ENCODE data around the gene B4GALNT1.

Gene B4GALNT1

DNA sequence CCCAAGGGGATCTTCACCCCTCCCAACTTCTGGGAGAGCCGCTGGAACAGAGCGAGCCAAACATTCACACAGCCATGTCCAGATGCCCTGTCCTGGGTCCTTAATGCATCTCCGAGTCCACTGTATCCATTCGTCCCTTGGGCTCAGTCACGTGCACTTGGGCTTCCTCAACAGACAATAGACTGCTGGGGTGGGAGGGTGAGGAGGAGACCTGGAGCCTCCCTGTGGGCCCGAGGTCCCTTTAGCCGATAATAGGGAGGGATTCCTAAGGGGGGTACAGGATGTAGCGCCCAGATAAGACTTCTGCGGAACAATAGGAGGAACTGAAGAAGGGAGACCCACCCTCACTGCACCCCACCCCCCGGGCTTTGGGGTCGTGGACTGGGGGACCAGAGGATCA, 15.1 kb downstream of the B4GALNT1 start:
- TF ChIP-seq, protein P1, sequence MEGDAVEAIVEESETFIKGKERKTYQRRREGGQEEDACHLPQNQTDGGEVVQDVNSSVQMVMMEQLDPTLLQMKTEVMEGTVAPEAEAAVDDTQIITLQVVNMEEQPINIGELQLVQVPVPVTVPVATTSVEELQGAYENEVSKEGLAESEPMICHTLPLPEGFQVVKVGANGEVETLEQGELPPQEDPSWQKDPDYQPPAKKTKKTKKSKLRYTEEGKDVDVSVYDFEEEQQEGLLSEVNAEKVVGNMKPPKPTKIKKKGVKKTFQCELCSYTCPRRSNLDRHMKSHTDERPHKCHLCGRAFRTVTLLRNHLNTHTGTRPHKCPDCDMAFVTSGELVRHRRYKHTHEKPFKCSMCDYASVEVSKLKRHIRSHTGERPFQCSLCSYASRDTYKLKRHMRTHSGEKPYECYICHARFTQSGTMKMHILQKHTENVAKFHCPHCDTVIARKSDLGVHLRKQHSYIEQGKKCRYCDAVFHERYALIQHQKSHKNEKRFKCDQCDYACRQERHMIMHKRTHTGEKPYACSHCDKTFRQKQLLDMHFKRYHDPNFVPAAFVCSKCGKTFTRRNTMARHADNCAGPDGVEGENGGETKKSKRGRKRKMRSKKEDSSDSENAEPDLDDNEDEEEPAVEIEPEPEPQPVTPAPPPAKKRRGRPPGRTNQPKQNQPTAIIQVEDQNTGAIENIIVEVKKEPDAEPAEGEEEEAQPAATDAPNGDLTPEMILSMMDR (IDR thresholded peaks at IDR 0.05): no peak

DNA sequence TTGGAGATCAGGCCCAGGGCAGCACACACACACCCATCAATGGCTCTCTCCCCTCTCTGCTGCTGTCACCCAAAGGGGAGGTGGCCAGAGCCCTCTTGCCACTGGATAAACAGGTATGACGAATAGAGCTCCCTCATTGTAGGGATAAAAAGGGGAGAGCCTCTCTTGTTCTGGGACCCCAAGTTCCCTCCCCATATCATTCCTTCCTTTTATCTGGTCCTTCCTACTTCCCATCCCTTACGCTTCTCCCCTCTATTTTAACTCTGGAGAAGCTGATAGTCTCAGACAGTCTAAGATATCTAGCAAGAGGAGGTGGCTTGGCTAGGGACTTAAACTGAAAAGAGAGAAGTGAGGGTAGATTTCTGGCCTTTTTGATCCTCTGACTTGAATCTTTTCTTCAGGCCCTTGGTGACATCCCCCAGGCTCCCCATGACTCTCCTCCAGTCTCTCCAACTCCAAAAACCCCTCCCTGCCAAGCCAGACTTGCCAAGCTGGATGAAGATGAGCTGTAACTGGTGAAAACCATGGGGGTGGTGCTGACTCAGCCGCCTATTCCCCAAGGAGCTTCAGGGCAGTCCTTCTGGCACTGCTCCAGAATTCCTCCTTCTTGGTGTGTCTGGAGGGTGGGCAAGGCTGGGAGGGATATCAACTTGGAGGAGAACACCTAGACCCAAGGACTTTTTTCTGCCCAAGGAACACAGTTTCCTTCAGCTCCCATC, 16.5 kb downstream of the B4GALNT1 start:
- TF ChIP-seq, protein P1 (IDR thresholded peaks at IDR 0.05): no peak

DNA sequence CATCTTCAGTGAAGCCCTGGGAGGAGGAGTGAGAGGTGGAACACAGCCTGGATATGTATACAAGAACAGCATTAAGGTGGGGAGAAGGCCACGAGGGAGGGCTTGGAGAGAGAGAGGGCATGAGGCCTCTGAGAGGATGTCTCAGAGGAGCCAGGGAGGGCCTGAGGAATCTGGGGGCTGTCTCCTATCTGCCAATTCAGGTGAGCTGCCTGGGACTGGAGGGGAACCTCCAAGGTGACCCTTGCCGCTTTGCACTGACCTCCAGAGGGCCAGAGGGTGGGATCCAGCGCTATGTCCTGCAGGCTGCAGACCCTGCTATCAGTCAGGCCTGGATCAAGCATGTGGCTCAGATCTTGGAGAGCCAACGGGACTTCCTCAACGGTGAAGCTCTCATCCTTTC, 17.4 kb downstream of the B4GALNT1 start:
- TF ChIP-seq, protein P1 (IDR thresholded peaks at IDR 0.05): no peak

DNA sequence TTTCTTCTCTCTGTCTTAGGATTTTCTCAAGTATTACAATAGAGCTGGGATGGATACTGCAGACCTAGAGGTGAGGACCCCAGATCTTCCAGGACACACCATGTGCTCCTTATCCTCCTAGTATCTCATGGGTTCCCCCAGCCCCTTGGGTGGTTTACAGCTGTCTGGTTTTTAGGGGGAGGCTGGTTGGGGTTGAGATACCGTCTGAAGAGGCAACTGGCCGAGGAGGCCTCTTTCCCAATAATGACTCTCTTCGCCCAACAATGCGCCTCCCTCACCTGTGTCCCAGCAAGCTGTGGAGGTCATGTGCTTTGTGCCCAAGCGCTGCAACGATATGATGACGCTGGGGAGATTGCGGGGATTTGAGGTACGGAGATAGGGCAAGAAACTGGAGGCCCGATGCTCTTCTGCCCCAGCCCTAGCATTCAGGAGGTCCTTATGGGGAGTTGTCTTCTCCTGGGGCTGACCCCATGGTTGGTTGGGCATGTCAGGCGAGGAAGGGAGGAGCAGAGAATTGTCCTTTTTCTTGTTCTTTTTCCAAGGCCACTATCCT, 18.0 kb downstream of the B4GALNT1 start:
- TF ChIP-seq, protein P1 (IDR thresholded peaks at IDR 0.05): no peak

DNA sequence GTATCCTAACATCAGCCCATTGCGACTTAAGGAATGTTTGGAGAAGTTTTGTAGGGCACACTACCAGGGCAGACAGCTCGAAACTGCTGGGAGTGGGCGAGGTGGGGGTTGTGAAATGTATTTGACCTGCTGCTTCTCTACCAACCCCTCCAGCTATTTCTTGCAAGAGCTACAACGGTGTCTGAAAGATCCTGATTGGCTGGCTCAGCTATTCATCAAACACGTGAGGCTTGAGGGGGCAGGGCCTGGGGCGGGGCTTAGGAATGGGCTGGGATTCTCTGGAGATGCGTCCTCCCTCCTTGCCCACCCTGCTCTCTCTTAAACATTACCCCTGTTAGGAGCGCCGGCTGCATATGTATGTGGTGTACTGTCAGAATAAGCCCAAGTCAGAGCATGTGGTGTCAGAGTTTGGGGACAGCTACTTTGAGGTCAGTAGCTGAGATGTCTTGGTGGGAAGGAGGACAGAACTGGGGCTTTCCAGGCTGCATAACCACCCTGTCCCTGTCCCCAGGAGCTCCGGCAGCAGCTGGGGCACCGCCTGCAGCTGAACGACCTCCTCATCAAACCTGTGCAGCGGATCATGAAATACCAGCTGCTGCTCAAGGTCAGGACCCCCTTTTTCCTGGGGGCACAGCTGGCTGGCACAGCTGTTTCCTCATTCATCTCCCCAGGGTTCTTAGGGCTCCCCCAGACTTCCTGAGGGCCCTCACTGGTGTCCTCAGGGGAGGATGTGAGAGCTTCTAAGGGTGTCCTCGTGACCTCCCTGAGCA, 18.6 kb downstream of the B4GALNT1 start:
- TF ChIP-seq, protein P1 (IDR thresholded peaks at IDR 0.05): no peak

DNA sequence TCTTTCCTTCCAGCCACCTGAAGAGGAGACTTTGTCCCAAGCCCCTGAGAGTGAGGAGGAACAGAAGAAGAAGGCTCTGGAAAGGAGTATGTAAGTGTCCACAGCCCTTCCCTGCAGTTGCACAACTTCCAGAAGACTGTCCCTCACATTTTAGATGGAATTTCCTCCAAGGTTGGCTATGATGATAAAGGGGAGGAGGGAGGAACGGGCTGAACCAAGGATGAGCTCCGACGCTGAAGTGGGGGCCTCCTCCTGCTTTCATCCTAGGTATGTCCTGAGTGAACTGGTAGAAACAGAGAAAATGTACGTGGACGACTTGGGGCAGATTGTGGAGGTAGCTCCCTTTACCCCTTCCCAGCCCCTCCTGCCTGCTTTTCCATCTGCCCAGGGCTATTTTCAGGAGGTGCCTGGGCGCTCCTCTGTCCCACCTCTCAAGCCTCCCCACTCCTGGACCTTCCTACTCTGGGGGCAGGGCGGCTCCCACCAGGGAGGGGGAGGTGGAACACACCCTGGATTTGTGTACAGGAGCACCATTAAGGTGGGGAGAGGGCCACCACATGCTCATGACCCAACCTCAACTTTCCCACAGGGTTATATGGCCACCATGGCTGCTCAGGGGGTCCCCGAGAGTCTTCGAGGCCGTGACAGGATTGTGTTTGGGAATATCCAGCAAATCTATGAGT, 19.4 kb downstream of the B4GALNT1 start:
- TF ChIP-seq, protein P1 (IDR thresholded peaks at IDR 0.05): no peak

DNA sequence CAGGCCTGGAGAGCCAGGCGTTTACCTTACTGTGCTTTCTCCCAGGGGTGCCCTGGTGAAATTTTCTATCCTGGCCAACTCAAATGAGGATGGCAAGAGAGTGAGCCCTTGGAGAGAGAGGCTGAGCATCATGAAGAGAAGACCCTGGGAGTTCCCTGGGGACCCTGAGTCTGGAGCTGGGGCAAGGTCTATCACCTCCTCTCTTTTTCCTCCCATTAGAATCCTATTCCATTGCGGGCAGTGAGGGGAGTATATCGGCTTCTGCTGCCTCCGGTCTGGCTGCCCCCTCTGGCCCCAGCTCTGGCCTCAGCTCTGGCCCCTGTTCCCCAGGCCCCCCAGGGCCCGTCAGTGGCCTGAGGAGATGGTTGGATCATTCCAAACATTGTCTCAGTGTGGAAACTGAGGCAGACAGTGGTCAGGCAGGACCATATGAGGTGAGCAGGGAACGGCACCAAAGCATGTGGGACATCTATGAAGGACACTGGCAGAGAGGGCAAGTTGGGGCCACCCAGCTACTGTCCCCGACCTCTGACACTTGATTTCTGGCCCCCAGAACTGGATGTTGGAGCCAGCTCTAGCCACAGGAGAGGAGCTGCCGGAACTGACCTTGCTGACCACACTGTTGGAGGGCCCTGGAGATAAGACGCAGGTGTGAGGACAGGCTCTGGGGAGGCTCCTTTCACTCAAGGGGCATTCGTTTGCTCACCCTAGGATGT, 20.1 kb downstream of the B4GALNT1 start:
- TF ChIP-seq, protein P1 (IDR thresholded peaks at IDR 0.05): no peak

All from LNCAP (cell line).